ENCODE measurements around the gene NHLH1.

Gene NHLH1

GRCh38 chr1:160405331-160405877, 38.5 kb downstream of the NHLH1 start:
- Histone ChIP-seq H3K27ac (no peak overlapping the region), H3K4me2 (no peak overlapping the region), H3K4me3 (IDR thresholded peaks at IDR 0.05; ENCODE audit: insufficient read depth, low read depth, low read length) (no peak overlapping the region), H4K20me1 (ENCODE audit: insufficient read depth) (no peaks in the 10 kb centered on the region), H3K79me2 (ENCODE audit: insufficient read depth, low read depth) (no peaks in the 10 kb centered on the region), H3K9ac (no peak overlapping the region), H2AFZ (ENCODE audit: low read depth) (no peak overlapping the region), H3K27me3 (ENCODE audit: insufficient read depth, low read depth) (no peaks in the 10 kb centered on the region), H3K4me1 (ENCODE audit: low read depth, poor library complexity, severe bottlenecking) (no peaks in the 10 kb centered on the region), H3K36me3 (ENCODE audit: insufficient read depth) (no peaks in the 10 kb centered on the region)
- no peak for TF ChIP-seq CTCF (conservative IDR thresholded peaks at IDR 0.05; ENCODE audit: low read depth, low read length)

- no peak overlapping the region for H3K4me2 ChIP-seq
- no peak overlapping the region for H3K27ac ChIP-seq
- H4K20me1 ChIP-seq (ENCODE audit: insufficient read depth), result no peaks in the 10 kb centered on the region
Measured at GRCh38 chr1:160406131-160406968, 39.5 kb downstream of the NHLH1 start.

GRCh38 chr1:160407839-160408801, 41.2 kb downstream of the NHLH1 start:
- Histone ChIP-seq H3K36me3 (ENCODE audit: insufficient read depth) (no peaks in the 10 kb centered on the region), H3K79me2 (ENCODE audit: insufficient read depth, low read depth) (no peaks in the 10 kb centered on the region), H3K4me2 (no peak overlapping the region), H3K27ac (no peak overlapping the region), H3K4me3 (IDR thresholded peaks at IDR 0.05; ENCODE audit: insufficient read depth, low read depth, low read length) (no peak overlapping the region), H4K20me1 (ENCODE audit: insufficient read depth) (no peaks in the 10 kb centered on the region), H3K27me3 (ENCODE audit: insufficient read depth, low read depth) (no peaks in the 10 kb centered on the region), H3K4me1 (ENCODE audit: low read depth, poor library complexity, severe bottlenecking) (no peaks in the 10 kb centered on the region), H2AFZ (ENCODE audit: low read depth) (no peak overlapping the region), H3K9ac (no peak overlapping the region)
- TF ChIP-seq CTCF (conservative IDR thresholded peaks at IDR 0.05; ENCODE audit: low read depth, low read length), result no peak

More at GRCh38 chr1:160406131-160406968, 39.5 kb downstream of the NHLH1 start:
- no peak overlapping the region for H3K4me3 ChIP-seq (IDR thresholded peaks at IDR 0.05; ENCODE audit: insufficient read depth, low read depth, low read length)
- no peak overlapping the region for H3K9ac ChIP-seq
- H3K79me2 ChIP-seq (ENCODE audit: insufficient read depth, low read depth), result no peaks in the 10 kb centered on the region
- no peak for TF ChIP-seq CTCF (conservative IDR thresholded peaks at IDR 0.05; ENCODE audit: low read depth, low read length)
- H3K27me3 ChIP-seq (ENCODE audit: insufficient read depth, low read depth), result no peaks in the 10 kb centered on the region
- no peak overlapping the region for H2AFZ ChIP-seq (ENCODE audit: low read depth)
- H3K36me3 ChIP-seq (ENCODE audit: insufficient read depth), result no peaks in the 10 kb centered on the region
- no peaks in the 10 kb centered on the region for H3K4me1 ChIP-seq (ENCODE audit: low read depth, poor library complexity, severe bottlenecking)

GRCh38 chr1:160408864-160409263, 42.0 kb downstream of the NHLH1 start:
- no peak overlapping the region for H3K9ac ChIP-seq
- H3K27ac ChIP-seq, result no peak overlapping the region
- H3K79me2 ChIP-seq (ENCODE audit: insufficient read depth, low read depth), result no peaks in the 10 kb centered on the region
- H3K27me3 ChIP-seq (ENCODE audit: insufficient read depth, low read depth), result no peaks in the 10 kb centered on the region
- H4K20me1 ChIP-seq (ENCODE audit: insufficient read depth), result no peaks in the 10 kb centered on the region
- no peaks in the 10 kb centered on the region for H3K36me3 ChIP-seq (ENCODE audit: insufficient read depth)
- H3K4me3 ChIP-seq (IDR thresholded peaks at IDR 0.05; ENCODE audit: insufficient read depth, low read depth, low read length), result no peak overlapping the region
- no peak overlapping the region for H2AFZ ChIP-seq (ENCODE audit: low read depth)
- H3K4me2 ChIP-seq, result no peak overlapping the region
- H3K4me1 ChIP-seq (ENCODE audit: low read depth, poor library complexity, severe bottlenecking), result no peaks in the 10 kb centered on the region
- no peak for TF ChIP-seq CTCF (conservative IDR thresholded peaks at IDR 0.05; ENCODE audit: low read depth, low read length)

Data from KMS-11 (cell line).